Keratinocyte (primary cell): Measurements from ENCODE around the gene AKNA. TPM values are rescaled to one million over a fixed set of nuclear protein-coding genes. Genes with fewer than 3 reads are reported as not detected.

Experiments used
- DNase-seq: peaks from one replicate; pipeline ENCODE4 v3.0.0-alpha.2; 2011; ENCODE audit warnings: low read depth, missing footprints, low spot score
- FAIRE-seq: peaks from 2 replicates; lab custom pipeline; 2011; peaks lifted over from hg19 to GRCh38; lab: Jason Lieb, UNC
- H2AFZ ChIP-seq: 2 replicates; pipeline ENCODE4 v1.6.0; 2012; ENCODE audit warnings: low read length, control low read depth, inconsistent platforms; ENCODE audit not compliant: control insufficient read depth
- H3K27ac ChIP-seq: 2 replicates; pipeline ENCODE4 v1.5.1; 2011; ENCODE audit warnings: low read length; ENCODE audit not compliant: control insufficient read depth, insufficient read depth
- H3K27me3 ChIP-seq: 3 replicates; pipeline ENCODE4 v1.6.0; 2011; ENCODE audit warnings: low read length; ENCODE audit not compliant: control insufficient read depth, insufficient read depth; ENCODE audit errors: extremely low read depth
- H3K36me3 ChIP-seq, 2 experiments: 2 replicates in 1 of 2; 3 replicates in 1 of 2; pipeline ENCODE4 v1.5.1; 2011; ENCODE audit warnings: low read length in 2 of 2, mild to moderate bottlenecking in 1 of 2; ENCODE audit not compliant: control insufficient read depth in 2 of 2, insufficient read depth in 2 of 2; ENCODE audit errors: extremely low read depth in 1 of 2
- H3K4me1 ChIP-seq: 3 replicates; pipeline ENCODE4 v1.5.1; 2011; ENCODE audit warnings: low read length; ENCODE audit not compliant: control insufficient read depth, insufficient read depth; ENCODE audit errors: extremely low read depth
- H3K4me2 ChIP-seq: 3 replicates; pipeline ENCODE4 v1.6.0; 2011; ENCODE audit warnings: low read depth, low read length; ENCODE audit not compliant: control insufficient read depth, insufficient read depth; ENCODE audit errors: extremely low read depth
- H3K4me3 ChIP-seq, 3 experiments: fragments of 200-600 bp in 1 of 3; sonication (generic) in 1 of 3; 2 replicates in 2 of 3; 3 replicates in 1 of 3; pipeline ENCODE4 v1.5.1; 2011 to 2016; ENCODE audit warnings: low read length in 3 of 3, mild to moderate bottlenecking in 3 of 3, control low read depth in 2 of 3, inconsistent platforms in 1 of 3, low read depth in 1 of 3, mixed read lengths in 1 of 3, mixed run types in 1 of 3, moderate library complexity in 1 of 3; ENCODE audit not compliant: control insufficient read depth in 2 of 3, insufficient read depth in 2 of 3; ENCODE audit errors: extremely low read depth in 1 of 3
- H3K79me2 ChIP-seq: 2 replicates; pipeline ENCODE4 v1.6.0; 2012; ENCODE audit warnings: low read length; ENCODE audit not compliant: control insufficient read depth, insufficient read depth
- H3K9ac ChIP-seq: 3 replicates; pipeline ENCODE4 v1.6.0; 2011; ENCODE audit warnings: low read length; ENCODE audit not compliant: control insufficient read depth, insufficient read depth; ENCODE audit errors: extremely low read depth
- H3K9me1 ChIP-seq: 3 replicates; pipeline ENCODE4 v1.6.0; 2011; ENCODE audit warnings: low read length; ENCODE audit not compliant: control insufficient read depth, insufficient read depth; ENCODE audit errors: extremely low read depth
- H3K9me3 ChIP-seq: 2 replicates; pipeline ENCODE4 v1.5.1; 2012; ENCODE audit warnings: low read depth, low read length; ENCODE audit not compliant: control insufficient read depth
- H4K20me1 ChIP-seq: 3 replicates; pipeline ENCODE4 v1.6.0; 2011; ENCODE audit warnings: low read length; ENCODE audit not compliant: control insufficient read depth, insufficient read depth; ENCODE audit errors: extremely low read depth
- EZH2 ChIP-seq: IDR thresholded peaks from one replicate; pipeline ENCODE4 v1.6.1; 2012; ENCODE audit warnings: inconsistent platforms, mild to moderate bottlenecking, low read length, moderate library complexity
- dilution Hi-C: fragments of 300-500 bp; cut with MboI; formaldehyde crosslinking; loops from one replicate; pipeline ENCODE4 v1.7.0; 2020; ENCODE audit warnings: low sequenced_read_pairs; ENCODE audit not compliant: extremely low pct_ligation_motif_present
- polyA plus RNA-seq, 5 experiments: library from polyadenylated mRNA; depleted of rRNA in 3 of 5; stranded (reverse) in 3 of 5; stranded (forward) in 1 of 5; unstranded in 1 of 5; fragments of >200 nt; gene quantifications; 1 replicate in 1 of 5; 2 replicates in 3 of 5; 3 replicates in 1 of 5; pipeline versions ENCODE4 v1.2.1 to v1.2.3, GENCODE V29; 2011 to 2012; ENCODE audit warnings: missing spikeins in 2 of 5, low read depth in 1 of 5, low replicate concordance in 1 of 5
- TF ChIP-seq, protein P1 (sequence below), 3 experiments: IDR thresholded peaks in 1 of 3; conservative IDR thresholded peaks in 1 of 3; optimal IDR thresholded peaks in 1 of 3; 2 replicates in 2 of 3; 3 replicates in 1 of 3; pipeline versions ENCODE3 to v1.5.1; 2011; ENCODE audit warnings: low read length in 3 of 3, mild to moderate bottlenecking in 3 of 3, moderate library complexity in 2 of 3, control low read depth in 1 of 3, inconsistent platforms in 1 of 3; ENCODE audit not compliant: insufficient read depth in 2 of 3; ENCODE audit errors: extremely low read depth in 1 of 3

Gene AKNA
- polyA plus RNA-seq, 1 donor (not counting 4 experiments of a cell fraction or from before 2014, with no cell fraction given), result 0.79 TPM

DNA sequence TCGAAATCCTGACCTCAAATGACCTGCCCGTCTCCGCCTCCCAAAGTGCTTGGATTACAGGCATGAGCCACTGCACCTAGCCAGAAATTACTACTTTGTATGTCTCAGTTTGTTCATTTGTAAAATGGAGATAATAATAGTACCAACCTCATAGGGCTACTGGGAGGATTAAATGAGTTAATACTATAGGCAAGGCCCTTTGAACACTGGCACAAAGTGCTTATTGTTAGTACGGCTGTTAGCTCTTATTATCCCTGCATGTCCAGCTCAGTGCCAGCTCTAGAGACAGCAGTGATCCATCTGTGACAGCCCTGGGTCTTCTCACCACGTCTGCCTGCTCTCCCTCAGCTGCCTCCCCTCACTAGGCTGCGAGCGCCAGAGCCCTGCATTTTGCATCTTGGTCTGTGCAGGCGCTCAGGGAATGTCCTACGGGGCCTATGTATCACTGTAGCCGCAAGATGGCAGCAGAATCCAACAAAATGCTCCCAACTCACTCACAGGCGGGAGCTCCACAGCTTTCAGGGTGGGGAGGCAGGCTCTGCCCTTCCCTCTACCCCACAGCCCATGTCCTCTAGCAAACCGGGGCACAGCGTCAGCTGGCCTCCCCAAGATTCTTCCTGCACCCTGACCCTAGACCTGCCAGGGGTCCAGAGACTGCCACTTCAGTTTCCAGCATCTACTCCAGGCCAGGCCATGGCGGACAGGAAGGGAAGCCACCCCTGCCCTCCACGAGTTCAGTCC is 17.7 kb upstream of the AKNA start:
- H3K79me2 ChIP-seq, result no peaks in the 10 kb centered on the region
- H3K27ac ChIP-seq, result no peak overlapping the region
- FAIRE-seq (peak; percentile 77), DNase-seq (peak; percentile 38)
- no peaks in the 10 kb centered on the region for H3K27me3 ChIP-seq
- H3K4me3 ChIP-seq, result no peak overlapping the region
- TF ChIP-seq, protein P1, sequence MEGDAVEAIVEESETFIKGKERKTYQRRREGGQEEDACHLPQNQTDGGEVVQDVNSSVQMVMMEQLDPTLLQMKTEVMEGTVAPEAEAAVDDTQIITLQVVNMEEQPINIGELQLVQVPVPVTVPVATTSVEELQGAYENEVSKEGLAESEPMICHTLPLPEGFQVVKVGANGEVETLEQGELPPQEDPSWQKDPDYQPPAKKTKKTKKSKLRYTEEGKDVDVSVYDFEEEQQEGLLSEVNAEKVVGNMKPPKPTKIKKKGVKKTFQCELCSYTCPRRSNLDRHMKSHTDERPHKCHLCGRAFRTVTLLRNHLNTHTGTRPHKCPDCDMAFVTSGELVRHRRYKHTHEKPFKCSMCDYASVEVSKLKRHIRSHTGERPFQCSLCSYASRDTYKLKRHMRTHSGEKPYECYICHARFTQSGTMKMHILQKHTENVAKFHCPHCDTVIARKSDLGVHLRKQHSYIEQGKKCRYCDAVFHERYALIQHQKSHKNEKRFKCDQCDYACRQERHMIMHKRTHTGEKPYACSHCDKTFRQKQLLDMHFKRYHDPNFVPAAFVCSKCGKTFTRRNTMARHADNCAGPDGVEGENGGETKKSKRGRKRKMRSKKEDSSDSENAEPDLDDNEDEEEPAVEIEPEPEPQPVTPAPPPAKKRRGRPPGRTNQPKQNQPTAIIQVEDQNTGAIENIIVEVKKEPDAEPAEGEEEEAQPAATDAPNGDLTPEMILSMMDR (optimal IDR thresholded peaks at IDR 0.05 in 1 of 3, IDR thresholded peaks at IDR 0.05 in 1 of 3, conservative IDR thresholded peaks at IDR 0.05 in 1 of 3; ENCODE audit: extremely low read depth in 1 of 3, insufficient read depth in 2 of 3, low read length in 3 of 3), result peak in 2 of 3 experiments; percentile 84 to 87
- TF ChIP-seq EZH2, result no peak
- H3K9me1 ChIP-seq, result no peaks in the 10 kb centered on the region
- no peak overlapping the region for H3K4me2 ChIP-seq
- no peaks in the 10 kb centered on the region for H3K9me3 ChIP-seq
- dilution Hi-C loops, result no loop called here
- peak overlapping the region; percentile 4 for H2AFZ ChIP-seq
- H3K9ac ChIP-seq, result no peak overlapping the region
- peaks cover 0 to 1% of the 10 kb centered on the region in 2 experiments for H3K36me3 ChIP-seq
- H3K4me1 ChIP-seq, result peaks cover 26% of the 10 kb centered on the region
- H4K20me1 ChIP-seq, result no peaks in the 10 kb centered on the region

DNA sequence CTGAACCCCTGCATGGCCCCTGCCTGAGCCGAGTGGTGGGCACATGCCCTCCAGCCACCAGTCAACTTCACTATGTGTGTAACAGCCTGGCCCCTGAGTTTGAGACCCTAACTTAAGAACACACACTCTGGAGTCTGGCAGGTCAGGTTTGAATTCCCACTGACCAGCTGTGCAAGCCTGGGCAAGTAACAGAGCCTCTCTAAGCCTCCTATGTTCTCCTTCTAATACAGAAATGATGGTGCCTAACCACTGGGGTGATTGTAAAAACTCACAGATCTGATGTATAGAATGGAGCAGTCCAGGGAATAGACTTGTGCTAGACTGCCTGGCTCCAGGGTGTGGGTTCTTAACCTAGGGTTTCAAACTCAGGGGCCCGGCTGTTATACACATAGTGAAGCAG is 16.7 kb upstream of the AKNA start:
- no peak for TF ChIP-seq EZH2
- TF ChIP-seq, protein P1 (optimal IDR thresholded peaks at IDR 0.05 in 1 of 3, IDR thresholded peaks at IDR 0.05 in 1 of 3, conservative IDR thresholded peaks at IDR 0.05 in 1 of 3; ENCODE audit: extremely low read depth in 1 of 3, insufficient read depth in 2 of 3, low read length in 3 of 3), result no peak
- peak; percentile 91 for FAIRE-seq
- H4K20me1 ChIP-seq, result no peaks in the 10 kb centered on the region
- peak overlapping the region; percentile 42 for H3K4me2 ChIP-seq
- dilution Hi-C loops, result no loop called here
- peaks cover 0 to 1% of the 10 kb centered on the region in 2 experiments for H3K36me3 ChIP-seq
- H3K4me3 ChIP-seq, result no peak overlapping the region
- H3K27ac ChIP-seq, result no peak overlapping the region
- no peak overlapping the region for H2AFZ ChIP-seq
- H3K27me3 ChIP-seq, result no peaks in the 10 kb centered on the region
- no peak for DNase-seq
- H3K9me3 ChIP-seq, result no peaks in the 10 kb centered on the region
- no peaks in the 10 kb centered on the region for H3K79me2 ChIP-seq
- H3K9me1 ChIP-seq, result no peaks in the 10 kb centered on the region
- no peak overlapping the region for H3K9ac ChIP-seq
- H3K4me1 ChIP-seq, result peaks cover 27% of the 10 kb centered on the region
